ENCODE measurements around the gene TOR1AIP2.

DNA sequence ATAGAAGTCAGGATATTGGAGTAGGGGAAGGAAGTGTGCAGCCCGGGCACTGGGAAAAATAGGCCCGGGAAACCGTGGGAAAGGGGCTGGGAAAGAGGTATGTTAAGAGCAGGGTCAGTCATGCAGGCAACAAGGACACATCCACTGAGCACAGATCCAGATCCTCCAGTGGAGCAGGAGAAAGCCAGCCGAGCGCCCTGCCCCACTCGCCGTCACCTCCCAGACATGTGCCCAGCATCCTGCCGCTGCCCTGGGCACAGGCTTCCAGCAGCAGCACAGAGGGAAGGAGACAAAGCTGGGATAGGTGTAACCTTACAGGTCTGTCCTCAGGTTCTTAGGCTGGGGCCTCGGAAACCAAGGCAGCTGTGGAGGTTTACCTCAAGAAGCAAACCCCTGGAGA is 70.3 kb downstream of the TOR1AIP2 start:
- no peak for TF ChIP-seq FOSL1 (IDR thresholded peaks at IDR 0.05; ENCODE audit: insufficient read depth, low read depth, low read length)
- TF ChIP-seq, protein P1, sequence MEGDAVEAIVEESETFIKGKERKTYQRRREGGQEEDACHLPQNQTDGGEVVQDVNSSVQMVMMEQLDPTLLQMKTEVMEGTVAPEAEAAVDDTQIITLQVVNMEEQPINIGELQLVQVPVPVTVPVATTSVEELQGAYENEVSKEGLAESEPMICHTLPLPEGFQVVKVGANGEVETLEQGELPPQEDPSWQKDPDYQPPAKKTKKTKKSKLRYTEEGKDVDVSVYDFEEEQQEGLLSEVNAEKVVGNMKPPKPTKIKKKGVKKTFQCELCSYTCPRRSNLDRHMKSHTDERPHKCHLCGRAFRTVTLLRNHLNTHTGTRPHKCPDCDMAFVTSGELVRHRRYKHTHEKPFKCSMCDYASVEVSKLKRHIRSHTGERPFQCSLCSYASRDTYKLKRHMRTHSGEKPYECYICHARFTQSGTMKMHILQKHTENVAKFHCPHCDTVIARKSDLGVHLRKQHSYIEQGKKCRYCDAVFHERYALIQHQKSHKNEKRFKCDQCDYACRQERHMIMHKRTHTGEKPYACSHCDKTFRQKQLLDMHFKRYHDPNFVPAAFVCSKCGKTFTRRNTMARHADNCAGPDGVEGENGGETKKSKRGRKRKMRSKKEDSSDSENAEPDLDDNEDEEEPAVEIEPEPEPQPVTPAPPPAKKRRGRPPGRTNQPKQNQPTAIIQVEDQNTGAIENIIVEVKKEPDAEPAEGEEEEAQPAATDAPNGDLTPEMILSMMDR (IDR thresholded peaks at IDR 0.05; ENCODE audit: control extremely low read depth in 1 of 3, insufficient read depth in 1 of 3, low read depth in 1 of 3, low read length in 3 of 3): no peak
- no peak for TF ChIP-seq TCF12 (IDR thresholded peaks at IDR 0.05; ENCODE audit: low read depth, low read length)
- TF ChIP-seq, protein P2, sequence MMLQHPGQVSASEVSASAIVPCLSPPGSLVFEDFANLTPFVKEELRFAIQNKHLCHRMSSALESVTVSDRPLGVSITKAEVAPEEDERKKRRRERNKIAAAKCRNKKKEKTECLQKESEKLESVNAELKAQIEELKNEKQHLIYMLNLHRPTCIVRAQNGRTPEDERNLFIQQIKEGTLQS (IDR thresholded peaks at IDR 0.05; ENCODE audit: insufficient read depth, low read depth, low read length): no peak
- no peak for TF ChIP-seq POLR2A (IDR thresholded peaks at IDR 0.05; ENCODE audit: control extremely low read depth in 1 of 2, low read depth in 2 of 2, low read length in 2 of 2)
- TF ChIP-seq MAFK (IDR thresholded peaks at IDR 0.05; ENCODE audit: low read depth, low read length): no peak
- TF ChIP-seq SUZ12 (IDR thresholded peaks at IDR 0.05; ENCODE audit: low read length): no peak
- TF ChIP-seq, protein P3, sequence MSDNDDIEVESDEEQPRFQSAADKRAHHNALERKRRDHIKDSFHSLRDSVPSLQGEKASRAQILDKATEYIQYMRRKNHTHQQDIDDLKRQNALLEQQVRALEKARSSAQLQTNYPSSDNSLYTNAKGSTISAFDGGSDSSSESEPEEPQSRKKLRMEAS (IDR thresholded peaks at IDR 0.05): no peak
- TF ChIP-seq RNF2 (IDR thresholded peaks at IDR 0.05; ENCODE audit: borderline replicate concordance, low read depth, low read length, missing control alignments, poor library complexity, severe bottlenecking): no peak
- no peak for TF ChIP-seq TAF1 (IDR thresholded peaks at IDR 0.05; ENCODE audit: low read depth, low read length)
- no peak for TF ChIP-seq NRF1 (IDR thresholded peaks at IDR 0.05; ENCODE audit: low read depth, low read length)

Measured in H1 (cell line).